Cerebellar nuclear complex (tissue), 1 donor: Measurements from ENCODE around the gene CHL1.
A peak's percentile ranks its signal among the peaks of the same experiment; 100 is the strongest.

Source experiments
- DNase-seq, 2 experiments: peaks; one replicate each; lab custom pipeline; 2025; lab: John Stamatoyannopoulos, UW

The CHL1 gene

GRCh38 chr3:411226-411625, 214.7 kb downstream of the CHL1 start:
- DNase-seq: no peak

DNA sequence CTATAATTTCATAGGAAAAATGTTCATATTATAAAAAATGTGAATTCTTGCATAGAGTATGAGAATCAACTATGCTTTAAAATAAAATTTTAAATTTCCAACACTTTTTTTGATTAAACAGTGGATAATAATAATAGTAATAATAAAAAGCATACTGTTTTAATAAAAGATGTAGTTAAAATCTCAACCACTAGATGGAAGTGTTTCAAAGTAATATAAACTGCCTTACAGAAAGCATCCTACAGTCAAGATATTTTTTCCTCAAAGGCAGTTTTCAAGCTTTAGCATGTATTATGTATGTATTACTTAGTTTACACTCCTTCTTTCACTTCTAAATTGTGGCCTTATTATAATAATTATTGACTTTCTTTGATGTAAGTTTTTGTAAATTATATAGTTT, 217.5 kb downstream of the CHL1 start:
- no peak for DNase-seq

GRCh38 chr3:418239-418929, 221.8 kb downstream of the CHL1 start:
- DNase-seq: no peak

GRCh38 chr3:420584-420983, 224.0 kb downstream of the CHL1 start:
- no peak for DNase-seq

GRCh38 chr3:425079-425478, 228.5 kb downstream of the CHL1 start:
- DNase-seq: peak in 1 of 2 experiments; percentile 55

- no peak for DNase-seq
Measured at GRCh38 chr3:426072-426471, 229.5 kb downstream of the CHL1 start.

- no peak for DNase-seq
Measured at GRCh38 chr3:427128-427527, 230.6 kb downstream of the CHL1 start.

DNA sequence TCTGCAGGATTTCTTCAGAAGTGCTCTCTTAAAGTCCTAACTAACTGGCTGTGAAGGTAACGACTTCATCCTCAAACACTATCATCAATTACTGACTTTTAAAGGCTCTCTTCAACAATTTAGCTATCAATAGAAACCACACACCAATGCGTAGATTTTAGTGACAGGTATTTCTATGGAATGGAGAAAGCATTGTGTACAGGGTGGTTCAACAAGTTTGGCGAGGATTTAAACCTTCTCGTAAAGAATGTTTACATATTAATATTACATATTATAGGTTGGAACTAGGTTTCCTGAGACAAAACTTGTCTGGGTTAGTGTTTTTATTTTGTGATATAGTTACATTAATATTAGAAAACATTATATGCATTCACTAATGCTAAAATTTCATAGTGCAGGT, 233.6 kb downstream of the CHL1 start:
- DNase-seq: no peak

- no peak for DNase-seq
Measured at GRCh38 chr3:435161-435560, 238.6 kb downstream of the CHL1 start.

DNA sequence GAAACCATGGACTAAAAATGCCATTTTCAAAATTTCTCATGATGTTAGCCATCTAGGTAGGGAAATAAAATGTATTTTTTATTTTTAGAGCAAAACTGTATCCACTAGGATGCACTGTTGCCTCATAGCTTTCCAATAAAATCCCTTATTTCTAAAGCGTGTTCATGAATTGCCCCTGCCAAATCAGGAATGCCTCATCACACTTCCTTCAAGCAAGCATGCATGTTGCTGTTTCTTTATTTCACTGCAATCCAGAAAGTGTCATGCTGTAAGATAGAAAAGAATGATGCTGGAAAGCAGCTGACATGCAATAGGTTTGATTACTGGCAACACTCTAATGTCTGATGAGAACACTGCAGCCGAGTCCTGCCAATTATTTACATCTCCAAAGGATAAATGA, 239.5 kb downstream of the CHL1 start:
- DNase-seq: no peak

GRCh38 chr3:440826-441225, 244.3 kb downstream of the CHL1 start:
- no peak for DNase-seq

GRCh38 chr3:445960-446359, 249.4 kb downstream of the CHL1 start:
- DNase-seq: no peak

GRCh38 chr3:447671-448070, 251.1 kb downstream of the CHL1 start:
- no peak for DNase-seq

DNA sequence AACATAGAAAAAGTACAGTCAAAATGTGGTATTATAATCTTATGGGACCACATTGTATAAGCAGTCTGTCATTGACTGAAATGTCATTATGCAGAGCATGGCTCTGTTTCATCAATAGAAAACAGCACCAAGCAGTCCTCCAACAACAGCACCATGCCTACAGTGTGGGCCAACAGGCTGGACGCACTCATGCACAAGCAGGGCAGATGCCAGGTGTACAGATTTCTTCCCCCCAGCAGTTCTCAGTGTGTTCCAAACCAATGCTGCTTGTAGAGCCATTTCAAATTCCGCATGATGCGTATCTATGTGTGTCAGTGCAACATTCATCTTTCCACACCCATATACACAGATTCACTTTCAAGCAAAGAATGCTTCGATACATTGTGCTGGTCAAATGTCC, 253.1 kb downstream of the CHL1 start:
- DNase-seq: peak in 1 of 2 experiments; percentile 34

- peak; percentile 44 to 81 for DNase-seq
Measured at GRCh38 chr3:452221-452620, 255.7 kb downstream of the CHL1 start.

GRCh38 chr3:453106-453505, 256.5 kb downstream of the CHL1 start:
- DNase-seq: no peak

DNA sequence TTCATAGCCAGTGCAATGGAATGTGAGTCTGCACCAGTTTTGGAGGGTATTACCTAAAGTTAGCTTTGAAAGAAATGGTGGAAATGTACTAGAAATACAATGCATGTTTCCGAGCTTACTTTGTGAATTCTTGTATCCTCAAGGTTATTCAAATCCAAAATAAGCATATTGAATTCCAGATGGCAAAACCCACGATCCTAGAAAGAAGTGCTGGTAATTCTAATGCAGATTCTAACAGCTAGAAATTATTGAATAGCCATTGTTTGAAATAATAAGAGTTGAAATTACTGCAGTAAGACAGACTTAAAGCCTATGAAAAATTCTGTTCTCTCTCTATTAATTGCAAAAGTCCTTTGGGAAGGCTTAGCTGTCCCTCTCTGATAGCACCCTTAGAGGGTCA, 258.4 kb downstream of the CHL1 start:
- DNase-seq: peak in 1 of 2 experiments; percentile 13

DNA sequence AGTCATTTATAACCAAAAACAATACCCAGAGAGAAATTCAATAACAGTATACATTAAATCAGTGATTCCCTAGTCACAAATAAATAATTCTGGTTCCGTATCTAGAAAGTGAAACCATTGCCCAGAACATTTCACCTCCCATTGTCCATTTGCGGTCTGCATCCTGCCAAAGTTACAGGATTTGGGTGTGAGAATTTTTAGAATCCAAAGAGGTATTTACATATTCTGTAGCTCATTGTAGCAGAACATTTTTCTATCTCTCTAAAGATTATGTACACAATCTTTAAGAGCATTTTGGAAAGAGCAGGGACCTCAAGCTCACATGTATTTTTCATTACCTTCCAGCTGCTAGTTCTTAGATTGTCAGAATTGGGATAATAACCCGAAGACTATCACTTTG, 261.6 kb downstream of the CHL1 start:
- peak in 1 of 2 experiments; percentile 18 for DNase-seq

DNA sequence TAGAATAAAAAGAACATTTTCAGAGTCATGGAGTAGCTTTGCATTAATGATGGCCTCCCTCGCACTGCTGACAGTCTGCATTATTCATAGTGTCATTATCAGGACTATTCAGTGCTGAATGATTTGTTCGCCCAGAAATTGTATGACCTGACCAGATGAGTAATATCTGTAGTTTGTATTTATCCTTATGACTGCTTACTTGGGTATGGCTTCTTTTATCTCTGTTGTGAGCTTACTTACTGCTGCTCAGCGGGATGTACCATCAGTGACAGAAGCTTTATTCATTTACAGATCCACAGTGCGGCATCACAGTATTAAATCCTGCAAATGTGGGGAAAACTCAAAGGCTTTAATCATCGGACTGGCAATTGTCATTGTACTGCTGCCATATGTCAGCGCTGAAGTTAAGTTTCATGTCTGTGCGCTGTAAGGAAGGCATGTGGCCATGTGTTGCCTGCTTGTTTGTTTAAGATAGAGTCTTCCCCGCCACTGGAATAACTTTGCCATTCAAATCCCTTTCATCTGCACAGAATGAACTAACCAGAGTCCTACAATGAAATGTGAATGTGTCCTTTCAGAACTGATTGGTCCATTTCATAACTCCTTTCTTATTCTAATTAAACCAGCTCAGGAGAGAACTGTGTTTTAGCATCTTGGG, 262.2 kb downstream of the CHL1 start:
- DNase-seq: peak in 1 of 2 experiments; percentile 53
